NCI-H187 (cell line): ENCODE data around the gene BIVM.

ENCODE experiments used
- DNase-seq, 2 experiments: peaks; one replicate each; lab custom pipeline; 2025; lab: John Stamatoyannopoulos, UW

BIVM gene

DNA sequence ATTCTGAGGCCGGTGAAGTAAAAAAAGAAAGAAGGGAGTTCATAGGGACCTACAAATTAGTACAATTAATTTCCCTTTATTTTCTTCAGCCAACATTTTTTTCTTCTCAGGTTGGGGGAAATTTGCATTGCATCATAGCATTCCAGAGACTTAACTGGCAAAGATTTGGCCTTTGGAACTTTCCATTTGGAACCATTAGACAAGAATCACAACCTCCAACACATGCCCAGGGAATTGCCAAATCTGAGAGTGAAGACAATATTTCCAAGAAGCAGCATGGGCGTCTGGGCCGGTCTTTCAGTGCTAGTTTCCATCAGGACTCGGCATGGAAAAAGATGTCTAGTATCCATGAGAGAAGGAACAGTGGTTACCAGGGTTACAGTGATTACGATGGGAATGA, 40.5 kb downstream of the BIVM start:
- DNase-seq: no peak

DNA sequence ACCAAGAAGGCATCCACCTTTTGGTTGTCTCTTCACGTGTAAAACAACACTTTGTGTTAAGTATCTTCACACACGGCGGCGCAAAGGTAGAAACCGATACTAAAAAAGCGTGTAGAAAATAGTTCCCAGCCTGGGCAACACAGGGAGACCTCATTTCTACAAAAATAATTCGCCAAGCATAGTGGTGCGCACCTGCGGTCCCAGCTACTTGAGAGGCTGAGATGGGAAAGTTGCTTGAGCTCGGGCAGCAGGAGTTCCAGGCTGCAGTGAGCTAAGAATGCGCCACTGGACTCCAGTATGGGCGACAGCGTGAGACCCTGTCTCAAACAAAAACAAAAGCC, 46.3 kb downstream of the BIVM start:
- DNase-seq: no peak

DNA sequence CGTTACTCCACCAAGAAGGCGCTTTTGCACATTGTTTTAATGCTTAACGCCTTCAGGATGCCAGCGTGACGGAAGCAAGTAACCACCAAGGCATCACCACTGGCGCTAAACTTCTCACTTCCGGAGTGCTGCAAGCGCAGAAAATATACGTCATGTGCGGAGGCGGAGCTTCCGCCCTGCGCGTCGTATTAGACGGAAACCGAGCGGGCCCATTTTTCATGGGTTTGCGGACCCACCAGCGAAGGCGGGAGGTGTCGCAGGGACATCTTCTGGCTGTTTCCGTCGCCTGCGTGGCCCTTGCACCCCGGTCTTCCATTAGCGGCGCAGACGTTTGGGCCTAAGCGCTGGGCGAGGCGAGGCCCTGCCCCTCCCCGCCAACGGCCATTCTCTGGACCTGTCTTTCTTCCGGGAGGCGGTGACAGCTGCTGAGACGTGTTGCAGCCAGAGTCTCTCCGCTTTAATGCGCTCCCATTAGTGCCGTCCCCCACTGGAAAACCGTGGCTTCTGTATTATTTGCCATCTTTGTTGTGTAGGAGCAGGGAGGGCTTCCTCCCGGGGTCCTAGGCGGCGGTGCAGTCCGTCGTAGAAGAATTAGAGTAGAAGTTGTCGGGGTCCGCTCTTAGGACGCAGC, 46.8 kb downstream of the BIVM start, which contains the start of gene ERCC5:
TSS of gene ERCC5 (plus strand) at position 403 of the 631 bp plus-strand sequence. CDS start 235 bp downstream, outside the sequence.
- peak; percentile 98 to 99 for DNase-seq

DNA sequence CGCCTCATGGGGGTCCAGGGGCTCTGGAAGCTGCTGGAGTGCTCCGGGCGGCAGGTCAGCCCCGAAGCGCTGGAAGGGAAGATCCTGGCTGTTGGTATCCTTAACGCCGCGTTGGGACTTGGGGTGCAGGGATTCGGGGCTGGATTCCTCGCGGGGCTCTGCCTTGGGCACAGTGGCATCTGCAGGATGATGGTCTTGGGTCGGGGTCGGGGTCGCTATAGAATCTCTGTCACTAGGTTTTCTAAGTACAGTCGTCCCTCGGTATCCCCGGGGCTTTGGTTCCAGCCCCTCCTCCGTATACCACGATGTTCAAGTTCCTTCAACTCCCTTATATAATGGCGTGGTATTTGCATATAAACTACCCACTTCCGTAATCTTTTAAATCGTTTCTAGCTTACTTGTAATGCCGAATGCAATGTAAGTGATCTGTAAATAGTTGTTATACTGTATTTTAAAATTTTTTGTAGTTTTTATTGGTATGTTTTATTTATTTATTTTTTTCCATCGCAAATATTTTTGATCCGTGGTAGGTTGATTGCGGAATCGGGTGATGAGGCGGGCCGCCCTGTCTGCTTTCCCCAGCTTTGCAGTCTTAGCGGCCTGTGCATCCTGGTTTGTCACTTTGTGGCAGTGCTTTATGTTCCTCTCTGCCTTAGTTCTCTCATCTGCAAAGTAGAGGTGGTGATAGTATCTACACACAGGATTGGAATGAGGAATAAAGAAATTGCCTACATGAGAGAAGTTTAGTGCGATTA, 47.5 kb downstream of the BIVM start:
- peak in 1 of 2 experiments; percentile 67 for DNase-seq

DNA sequence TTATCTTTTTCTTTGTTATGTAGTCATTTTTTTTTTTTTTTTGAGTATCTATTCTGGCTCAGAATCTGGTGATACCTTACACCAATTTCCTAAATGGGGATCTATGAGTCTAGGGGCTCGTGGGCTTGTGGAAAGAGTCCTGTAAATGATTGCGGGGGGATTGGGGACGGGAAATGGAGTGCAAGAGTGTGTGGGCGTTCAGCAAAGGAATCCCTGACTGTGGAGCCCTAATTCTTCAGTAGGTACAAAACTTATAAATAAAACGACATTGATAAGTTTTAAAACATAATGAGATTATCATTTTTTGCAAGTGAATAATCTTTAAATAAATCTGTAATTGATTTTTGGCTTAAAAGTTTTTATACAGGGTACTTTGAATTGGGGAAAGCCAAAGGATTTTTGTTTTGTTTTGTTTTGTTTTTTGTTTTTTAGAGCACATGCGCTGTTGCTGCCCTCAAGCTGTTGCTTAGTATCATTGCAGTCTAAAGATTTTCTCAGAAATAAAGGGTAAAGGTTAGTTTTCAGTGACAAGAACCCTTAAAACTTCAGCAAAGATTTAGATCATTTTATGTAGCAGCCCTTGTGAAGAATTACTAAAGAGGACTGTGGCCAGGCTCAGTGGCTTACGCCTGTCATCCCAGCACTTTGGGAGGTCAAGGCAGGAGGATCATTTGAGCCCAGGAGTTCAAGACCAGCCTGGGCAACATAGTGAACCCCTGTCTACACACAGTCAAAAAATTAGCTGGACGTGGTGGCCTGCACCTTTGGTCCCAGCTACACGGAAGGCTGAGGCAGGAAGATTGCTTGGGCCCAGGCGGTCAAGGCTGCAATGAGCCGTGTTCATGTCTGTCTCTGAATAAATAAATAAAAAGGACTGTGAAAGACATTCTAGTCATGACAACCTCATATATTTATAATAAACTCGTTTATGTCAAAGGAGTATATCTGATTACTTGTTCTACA, 48.6 kb downstream of the BIVM start:
- DNase-seq: no peak

DNA sequence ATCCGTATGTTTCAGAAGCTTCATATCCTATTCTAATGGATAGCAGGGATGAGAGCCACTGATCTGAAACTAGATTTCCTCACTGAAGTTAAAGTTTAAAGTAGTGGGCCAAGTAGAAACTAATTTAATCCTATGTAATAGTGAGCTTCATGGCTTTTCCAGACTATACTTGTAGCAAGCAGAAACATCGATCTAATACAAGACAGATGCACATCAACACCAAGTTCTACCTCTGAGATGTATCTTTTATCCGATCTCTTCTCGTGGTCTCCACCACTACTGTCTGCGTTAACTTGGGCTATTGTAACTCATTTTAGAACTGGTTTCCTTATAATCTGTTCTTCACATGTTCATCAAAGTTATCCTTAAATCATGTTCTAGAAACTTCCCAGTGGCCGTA, 50.0 kb downstream of the BIVM start:
- no peak for DNase-seq

DNA sequence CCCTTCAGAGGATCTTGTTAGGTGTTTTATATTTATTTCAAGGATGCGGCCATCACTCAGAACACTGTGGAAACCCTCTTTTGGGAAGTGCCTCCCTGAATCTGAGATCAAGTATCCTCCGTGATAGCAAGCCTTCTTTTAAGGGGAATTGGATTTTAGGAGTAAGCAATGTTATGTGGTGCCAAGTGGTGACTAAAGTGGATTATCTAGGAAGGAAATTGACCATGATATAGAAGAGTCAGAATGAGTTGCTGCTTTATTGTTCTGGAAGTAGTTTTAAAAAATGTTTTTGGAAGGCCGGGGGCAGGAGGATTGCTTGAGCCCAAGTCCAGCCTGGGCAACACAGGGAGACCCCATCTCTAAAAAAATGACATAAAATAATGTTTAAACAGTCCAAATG, 53.6 kb downstream of the BIVM start:
- DNase-seq: no peak

DNA sequence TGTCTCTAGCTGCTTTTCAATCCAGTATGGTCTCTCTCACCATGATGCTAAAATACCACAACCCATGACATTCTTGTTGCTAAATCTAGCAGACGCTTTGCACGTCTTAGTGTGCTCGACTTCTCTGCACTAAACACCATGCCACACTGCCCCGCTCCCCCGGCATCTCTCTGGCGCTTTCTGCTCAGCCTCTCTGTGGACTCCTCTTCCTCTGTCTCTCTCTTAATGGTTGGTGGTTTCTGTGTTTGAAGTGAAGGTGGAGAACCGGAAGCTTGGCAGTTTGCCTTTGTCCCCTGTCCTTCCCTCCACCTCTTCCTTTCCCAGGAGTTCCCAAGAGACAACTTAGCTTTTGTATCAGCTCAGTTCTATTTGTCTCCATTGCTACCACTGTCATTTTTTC, 55.8 kb downstream of the BIVM start:
- no peak for DNase-seq

DNA sequence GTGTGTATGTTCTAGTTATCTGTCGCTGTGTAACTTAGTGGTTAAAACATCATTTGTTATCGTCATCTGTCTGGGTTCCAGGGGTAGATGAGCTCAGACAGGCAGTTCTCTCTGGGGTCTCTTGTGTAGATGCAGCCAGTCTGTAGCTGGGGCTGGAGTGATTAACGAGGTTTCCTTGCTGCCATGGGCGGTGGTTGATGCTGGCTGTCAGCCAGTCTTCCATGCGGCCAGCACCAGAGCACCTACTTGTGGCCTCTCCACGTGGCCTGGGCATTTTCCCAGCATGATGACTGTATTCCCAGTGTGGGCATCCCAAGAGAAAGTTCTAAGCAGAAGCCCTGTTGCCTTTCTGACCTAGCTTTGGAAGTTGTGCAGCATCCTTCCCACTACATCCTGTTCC, 57.6 kb downstream of the BIVM start:
- no peak for DNase-seq

DNA sequence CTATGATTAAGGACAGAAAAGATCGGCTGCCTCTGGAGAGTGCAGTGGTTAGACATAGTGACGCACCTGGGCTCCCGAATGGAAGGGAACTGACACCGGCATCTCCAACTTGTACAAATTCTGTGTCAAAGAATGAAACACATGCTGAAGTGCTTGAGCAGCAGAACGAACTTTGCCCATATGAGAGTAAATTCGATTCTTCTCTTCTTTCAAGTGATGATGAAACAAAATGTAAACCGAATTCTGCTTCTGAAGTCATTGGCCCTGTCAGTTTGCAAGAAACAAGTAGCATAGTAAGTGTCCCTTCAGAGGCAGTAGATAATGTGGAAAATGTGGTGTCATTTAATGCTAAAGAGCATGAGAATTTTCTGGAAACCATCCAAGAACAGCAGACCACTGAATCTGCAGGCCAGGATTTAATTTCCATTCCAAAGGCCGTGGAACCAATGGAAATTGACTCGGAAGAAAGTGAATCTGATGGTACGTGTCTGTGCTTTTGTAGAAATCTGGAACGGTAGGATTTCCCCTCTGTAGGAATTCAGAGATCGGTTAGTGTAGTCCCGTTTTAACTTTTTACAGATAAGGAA, 63.8 kb downstream of the BIVM start:
- DNase-seq: no peak

DNA sequence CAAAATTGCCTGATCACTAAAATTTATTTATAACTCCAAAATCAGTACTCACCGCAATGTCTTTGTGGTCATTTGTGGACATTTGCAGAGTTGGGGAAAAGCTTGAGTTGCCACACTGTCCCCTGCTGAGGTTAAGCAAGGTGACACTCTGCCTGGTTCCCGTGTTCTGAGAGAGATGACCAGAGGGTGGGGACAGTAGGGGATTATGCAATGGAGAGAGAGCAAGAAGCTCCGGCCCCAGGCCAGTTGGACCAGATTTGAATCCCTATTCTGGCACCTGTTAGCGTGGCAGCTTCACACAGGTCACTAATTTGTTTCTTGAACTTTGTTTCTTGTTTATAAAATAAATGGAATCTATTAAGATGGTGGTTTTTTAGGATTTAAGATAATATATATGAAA, 64.7 kb downstream of the BIVM start:
- DNase-seq: no peak

DNA sequence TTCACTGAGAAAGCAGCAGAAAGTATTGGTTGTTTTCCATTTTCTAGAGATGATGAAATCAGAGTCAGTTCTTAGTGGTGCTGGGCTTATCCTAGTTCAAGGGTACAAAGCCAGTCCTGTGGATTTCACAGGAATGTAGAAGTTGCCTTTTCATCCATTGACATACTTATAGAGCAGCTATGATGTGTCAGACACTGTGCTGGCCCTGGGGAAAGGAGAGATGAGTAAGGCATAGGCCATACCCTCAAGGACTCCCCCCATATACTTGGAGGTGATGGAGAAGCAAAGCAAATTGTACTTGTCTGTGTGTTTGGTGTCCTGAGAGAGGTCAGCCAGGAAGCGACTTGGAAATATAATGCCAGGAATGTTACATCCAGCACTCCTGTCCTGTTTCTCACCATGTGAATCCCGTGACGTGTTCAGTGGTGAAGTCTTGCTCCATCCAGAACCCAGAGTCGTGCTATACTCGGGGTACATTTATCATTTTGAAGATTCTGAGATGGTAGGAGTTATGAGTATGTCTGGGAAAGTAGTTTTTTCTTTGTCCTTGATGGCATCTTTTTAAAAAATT, 69.5 kb downstream of the BIVM start:
- no peak for DNase-seq

DNA sequence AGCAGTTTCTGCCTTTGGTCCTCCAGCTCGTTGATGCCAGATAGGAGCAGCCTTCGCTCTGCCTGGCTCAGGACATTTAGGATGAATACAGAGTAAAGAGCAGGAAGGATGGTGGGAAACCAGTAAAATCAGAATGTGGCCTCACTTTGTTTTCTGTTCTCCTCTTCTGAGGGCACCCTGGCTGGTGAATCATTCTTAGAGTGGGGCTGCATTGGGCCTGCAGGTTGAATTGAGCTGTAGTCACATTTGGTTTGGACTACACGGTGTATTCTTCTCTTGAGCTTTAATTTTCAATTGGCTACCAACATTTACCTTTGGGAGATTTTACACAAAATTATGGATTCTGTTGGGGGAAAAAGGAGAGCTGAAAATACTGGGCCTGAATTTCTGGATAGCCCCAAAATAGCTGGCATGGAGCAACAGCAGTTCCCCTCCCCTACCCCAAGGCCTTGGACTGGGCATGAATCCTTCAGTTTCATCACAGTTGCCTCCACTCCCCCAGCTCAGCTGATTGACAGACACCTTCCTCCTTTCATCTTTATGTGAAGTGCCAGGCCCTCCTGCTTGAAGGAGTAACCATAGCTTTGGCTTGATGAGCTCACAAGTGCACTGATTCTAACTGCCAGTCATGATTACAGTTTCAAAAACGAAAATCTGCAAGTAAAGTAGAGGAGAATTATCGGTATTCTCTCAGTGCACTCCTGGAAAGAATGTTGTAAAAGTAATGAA, 71.2 kb downstream of the BIVM start:
- no peak for DNase-seq

DNA sequence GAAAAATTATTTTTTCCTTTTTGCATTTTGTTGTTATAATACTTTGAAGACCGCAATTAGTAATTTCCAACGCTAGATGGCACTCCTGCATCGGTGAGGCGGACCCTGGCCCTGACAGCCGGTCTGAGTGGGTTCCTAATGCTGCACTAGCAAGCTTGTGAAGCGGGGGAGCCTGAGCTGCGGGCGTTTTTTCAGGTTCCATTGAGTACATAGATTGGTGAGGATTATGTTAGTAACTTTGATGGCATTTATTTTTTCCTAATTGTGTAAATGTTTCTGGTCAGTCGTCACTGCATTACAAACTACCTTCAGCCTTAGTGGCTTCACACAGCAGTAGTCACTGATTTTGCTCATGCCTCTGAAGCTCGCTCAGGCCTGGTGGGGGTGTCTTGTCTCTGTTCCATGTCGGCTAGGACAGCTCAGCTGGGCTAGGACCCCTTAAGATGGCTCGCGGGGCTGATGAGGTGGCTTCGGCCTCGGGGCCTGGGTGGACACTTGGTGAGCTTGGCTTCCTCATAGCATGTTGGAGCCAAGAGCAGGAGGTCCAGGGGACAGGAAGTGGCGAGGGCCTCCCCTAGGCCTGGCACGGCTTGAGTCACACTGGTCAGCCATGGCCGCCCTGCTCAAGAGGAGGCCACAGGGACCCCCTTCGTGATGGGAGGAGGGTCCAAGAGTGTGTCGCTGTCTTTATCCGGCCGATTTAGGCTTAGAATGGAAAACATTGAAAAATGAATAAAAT, 71.9 kb downstream of the BIVM start:
- DNase-seq: peak; percentile 24 to 50

DNA sequence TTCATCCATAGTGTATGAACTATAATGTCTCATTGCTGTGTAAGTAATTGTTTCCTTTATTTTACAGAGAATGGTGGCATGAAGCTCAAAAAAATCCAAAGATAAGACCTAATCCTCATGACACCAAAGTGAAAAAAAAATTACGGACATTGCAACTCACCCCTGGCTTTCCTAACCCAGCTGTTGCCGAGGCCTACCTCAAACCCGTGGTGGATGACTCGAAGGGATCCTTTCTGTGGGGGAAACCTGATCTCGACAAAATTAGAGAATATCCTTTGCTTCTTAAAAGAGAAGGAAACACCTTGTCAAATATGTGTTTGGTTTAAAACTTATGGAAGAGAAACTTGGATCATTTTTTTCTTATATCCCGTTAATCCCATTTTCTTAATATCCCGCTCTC, 73.2 kb downstream of the BIVM start:
- no peak for DNase-seq

DNA sequence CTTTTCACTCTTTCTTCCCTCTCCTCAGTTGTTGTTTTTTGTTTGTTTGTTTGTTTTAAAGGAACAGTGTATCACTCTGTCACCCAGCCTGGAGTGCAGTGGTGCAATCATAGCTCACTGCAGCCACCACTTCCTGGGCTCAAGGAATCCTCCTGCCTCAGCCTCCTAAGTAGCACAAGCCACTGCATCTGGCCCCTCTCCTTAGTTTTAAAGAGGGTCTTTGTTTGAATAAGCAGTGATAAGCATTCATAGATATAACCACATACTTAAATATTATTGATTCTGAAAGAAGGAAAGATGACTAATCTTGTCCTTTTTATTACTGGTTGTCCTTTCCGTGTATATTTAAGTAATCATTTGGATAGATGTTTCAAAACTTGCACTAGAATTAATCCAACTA, 73.6 kb downstream of the BIVM start:
- DNase-seq: no peak

DNA sequence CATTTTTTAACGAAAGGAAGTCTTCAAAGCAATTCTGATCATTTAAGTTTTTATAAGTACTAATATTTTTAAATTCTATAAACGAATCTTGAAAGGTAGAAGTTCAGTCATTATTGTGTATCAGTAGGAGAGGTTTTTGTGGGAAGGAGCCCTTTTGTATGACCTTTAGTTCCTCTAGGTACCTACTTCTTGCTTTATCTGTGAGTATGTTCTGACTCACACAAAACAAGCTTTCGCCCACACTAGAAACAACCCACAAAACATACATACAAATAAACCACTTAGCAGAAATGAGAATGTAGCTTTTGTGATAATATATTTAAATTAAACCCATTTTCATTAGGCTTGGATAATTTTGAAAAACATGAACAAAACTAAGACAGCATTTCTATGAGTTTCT, 74.7 kb downstream of the BIVM start:
- DNase-seq: no peak

DNA sequence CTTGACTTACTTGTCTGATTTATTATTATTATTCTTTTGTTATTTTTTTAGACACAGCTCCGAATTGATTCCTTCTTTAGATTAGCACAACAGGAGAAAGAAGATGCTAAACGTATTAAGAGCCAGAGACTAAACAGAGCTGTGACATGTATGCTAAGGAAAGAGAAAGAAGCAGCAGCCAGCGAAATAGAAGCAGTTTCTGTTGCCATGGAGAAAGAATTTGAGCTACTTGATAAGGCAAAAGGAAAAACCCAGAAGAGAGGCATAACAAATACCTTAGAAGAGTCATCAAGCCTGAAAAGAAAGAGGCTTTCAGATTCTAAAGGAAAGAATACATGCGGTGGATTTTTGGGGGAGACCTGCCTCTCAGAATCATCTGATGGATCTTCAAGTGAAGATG, 76.3 kb downstream of the BIVM start:
- DNase-seq: no peak

DNA sequence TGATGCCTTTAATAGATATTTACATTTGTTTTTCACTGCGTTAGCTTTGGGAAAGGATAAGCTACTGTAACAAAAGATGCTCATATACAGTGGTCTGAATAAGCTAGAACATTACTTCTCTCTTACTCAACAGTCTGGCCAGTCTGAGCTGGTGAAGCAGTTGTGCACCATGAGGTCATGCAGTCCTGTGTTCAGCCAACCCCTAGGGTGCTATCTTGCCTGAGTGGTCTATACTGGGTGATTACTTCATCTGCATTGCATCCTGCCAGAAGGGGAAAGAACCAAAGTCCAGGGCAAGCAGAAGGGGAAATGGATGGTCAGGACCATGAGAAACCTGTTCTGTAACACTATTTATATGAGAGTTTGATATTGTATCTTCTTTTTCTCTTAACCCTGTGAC, 78.4 kb downstream of the BIVM start:
- no peak for DNase-seq

DNA sequence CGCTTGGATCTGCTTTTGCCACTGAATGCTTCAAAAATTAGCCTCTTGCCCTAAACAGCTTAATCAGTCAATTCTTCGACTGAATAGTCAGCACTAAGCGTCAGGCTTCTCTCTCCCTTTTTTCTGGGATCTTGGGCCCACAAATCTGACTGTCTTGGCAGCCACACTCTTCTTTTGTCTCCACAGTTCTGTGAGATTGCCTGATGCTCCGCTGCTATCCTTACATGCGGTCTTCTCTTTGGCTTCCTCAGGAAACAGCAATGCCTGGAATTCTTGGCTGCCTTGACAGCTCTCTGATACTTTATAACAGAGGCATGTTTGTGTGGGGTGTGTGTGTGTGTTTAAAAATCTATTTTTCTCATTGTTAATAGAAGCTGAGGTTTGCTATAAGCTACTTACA, 79.6 kb downstream of the BIVM start:
- DNase-seq: no peak
